ENCODE results near the gene HOOK1.

HOOK1 gene

GRCh38 chr1:59880735-59881134 lies 66.0 kb downstream of the HOOK1 start:
- DNase-seq (ENCODE audit: low spot score) (no peak), ATAC-seq (ENCODE audit: low read depth) (no peak)
- Histone ChIP-seq H3K4me3 (ENCODE audit: severe bottlenecking) (no peak overlapping the region), H3K9me3 (ENCODE audit: severe bottlenecking) (no peaks in the 10 kb centered on the region), H3K27me3 (ENCODE audit: insufficient read depth, poor library complexity, severe bottlenecking) (peaks cover 3% of the 10 kb centered on the region), H3K27ac (ENCODE audit: poor library complexity, severe bottlenecking) (no peak overlapping the region), H3K36me3 (ENCODE audit: low read depth) (peaks cover 1% of the 10 kb centered on the region; the same call in 1 of the 2 replicates), H3K4me1 (ENCODE audit: insufficient read depth, poor library complexity, severe bottlenecking) (no peaks in the 10 kb centered on the region)
- no peak for TF ChIP-seq CTCF (IDR thresholded peaks at IDR 0.05; ENCODE audit: poor library complexity, severe bottlenecking)

- Histone ChIP-seq H3K36me3 (ENCODE audit: low read depth) (no peaks in the 10 kb centered on the region), H3K9me3 (ENCODE audit: severe bottlenecking) (no peaks in the 10 kb centered on the region), H3K4me3 (ENCODE audit: severe bottlenecking) (no peak overlapping the region), H3K27ac (ENCODE audit: poor library complexity, severe bottlenecking) (no peak overlapping the region), H3K4me1 (ENCODE audit: insufficient read depth, poor library complexity, severe bottlenecking) (no peaks in the 10 kb centered on the region), H3K27me3 (ENCODE audit: insufficient read depth, poor library complexity, severe bottlenecking) (peaks cover 3% of the 10 kb centered on the region)
- no peak for DNase-seq (ENCODE audit: low spot score)
- ATAC-seq (ENCODE audit: low read depth), result no peak
- no peak for TF ChIP-seq CTCF (IDR thresholded peaks at IDR 0.05; ENCODE audit: poor library complexity, severe bottlenecking)
These were observed 70.5 kb downstream of the HOOK1 start for GRCh38 chr1:59885160-59885832.

GRCh38 chr1:59892841-59893811 lies 78.4 kb downstream of the HOOK1 start:
- H3K4me1 ChIP-seq (ENCODE audit: insufficient read depth, poor library complexity, severe bottlenecking), result no peaks in the 10 kb centered on the region
- no peaks in the 10 kb centered on the region for H3K9me3 ChIP-seq (ENCODE audit: severe bottlenecking)
- DNase-seq (ENCODE audit: low spot score) (no peak), ATAC-seq (ENCODE audit: low read depth) (peak; percentile 46; the same call in 2 of the 3 replicates)
- no peak for TF ChIP-seq CTCF (IDR thresholded peaks at IDR 0.05; ENCODE audit: poor library complexity, severe bottlenecking)
- no peaks in the 10 kb centered on the region for H3K27me3 ChIP-seq (ENCODE audit: insufficient read depth, poor library complexity, severe bottlenecking)
- no peaks in the 10 kb centered on the region for H3K36me3 ChIP-seq (ENCODE audit: low read depth)
- H3K4me3 ChIP-seq (ENCODE audit: severe bottlenecking), result no peak overlapping the region
- H3K27ac ChIP-seq (ENCODE audit: poor library complexity, severe bottlenecking), result no peak overlapping the region

- Histone ChIP-seq H3K27ac (ENCODE audit: poor library complexity, severe bottlenecking) (no peak overlapping the region), H3K27me3 (ENCODE audit: insufficient read depth, poor library complexity, severe bottlenecking) (no peaks in the 10 kb centered on the region), H3K4me3 (ENCODE audit: severe bottlenecking) (no peak overlapping the region), H3K9me3 (ENCODE audit: severe bottlenecking) (no peaks in the 10 kb centered on the region), H3K4me1 (ENCODE audit: insufficient read depth, poor library complexity, severe bottlenecking) (no peaks in the 10 kb centered on the region), H3K36me3 (ENCODE audit: low read depth) (no peaks in the 10 kb centered on the region)
- TF ChIP-seq CTCF (IDR thresholded peaks at IDR 0.05; ENCODE audit: poor library complexity, severe bottlenecking), result no peak
- DNase-seq (ENCODE audit: low spot score) (no peak), ATAC-seq (ENCODE audit: low read depth) (no peak)
These were observed 82.4 kb downstream of the HOOK1 start for GRCh38 chr1:59897165-59897564.
